Daoy (cell line): ENCODE data around the gene SMAGP. TPM values are rescaled to one million over a fixed set of nuclear protein-coding genes. Genes with fewer than 3 reads are reported as not detected.

ENCODE experiments used
- DNase-seq: peaks from one replicate; pipeline ENCODE4 v3.0.0-alpha.2; 2015; ENCODE audit warnings: low read depth
- total RNA-seq: library from RNA; depleted of rRNA; stranded (reverse); fragments of >200 nt; shearing (Covaris generic); gene quantifications from 2 replicates; pipeline ENCODE4 v1.2.3, GENCODE V29; 2014; rRNA removed

SMAGP gene
- total RNA-seq, 1 experiment from 2014 or later: 10.4 TPM

- DNase-seq: no peak
Observed at GRCh38 chr12:51196547-51196946, 73.7 kb downstream of the SMAGP start.

- no peak for DNase-seq
Observed at GRCh38 chr12:51195841-51196240, 74.4 kb downstream of the SMAGP start.

Other genes with a start within 250 kb of the SMAGP start
- 49.6 and 54.3 TPM in 2 replicates for gene SLC11A2, start 244.0 kb downstream of the SMAGP start, total RNA-seq
- gene LETMD1, start 222.1 kb downstream of the SMAGP start, total RNA-seq: 21.2 and 27.8 TPM in 2 replicates
- 16.9 and 22.3 TPM in 2 replicates for gene CSRNP2, start 186.8 kb downstream of the SMAGP start, total RNA-seq
- 4.9 and 9.5 TPM in 2 replicates for gene TFCP2, start 97.3 kb downstream of the SMAGP start, total RNA-seq
- 0.71 and 4.2 TPM in 2 replicates for gene POU6F1, start 52.4 kb downstream of the SMAGP start, total RNA-seq
- gene DAZAP2, start 31.6 kb downstream of the SMAGP start, total RNA-seq: 226 and 263 TPM in 2 replicates
- gene BIN2, start 53.8 kb upstream of the SMAGP start, total RNA-seq: not detected in 2 replicates
- not detected in 2 replicates for gene CELA1, start 76.3 kb upstream of the SMAGP start, total RNA-seq
- 4.3 and 14.0 TPM in 2 replicates for gene GALNT6, start 121.0 kb upstream of the SMAGP start, total RNA-seq
- gene SLC4A8, start 154.4 kb upstream of the SMAGP start, total RNA-seq: 2.3 and 16.6 TPM in 2 replicates